Activated CD4-positive, alpha-beta T cell treated with anti-CD3 and anti-CD28 coated beads for 36 hours (primary cell): ENCODE results near the gene C1QL4. TPM values are rescaled to one million over a fixed set of nuclear protein-coding genes. Genes with fewer than 3 reads are reported as not detected.
"Not testable (repeated sequence)": the region's sequence is repeated elsewhere in the genome, so short reads cannot be mapped to it uniquely, and the experiment has no call there.

ENCODE experiments used
- ATAC-seq: fragments of 200-7000 bp; cut with Tn5 transposase; one replicate; pipeline ENCODE4 v1.10.0; 2021; ENCODE audit warnings: mild to moderate bottlenecking, moderate library complexity
- CTCF ChIA-PET: fragments of 350-600 bp; sonication (Branson Sonifier 250); formaldehyde crosslinking; loops from one replicate; lab custom pipeline; 2021; ENCODE audit warnings: antibody characterized with exemption; lab: Charles Lee
- POLR2A ChIA-PET: fragments of 350-600 bp; sonication (Branson Sonifier 250); formaldehyde crosslinking; loops from one replicate; lab custom pipeline; 2021; ENCODE audit warnings: antibody characterized with exemption, inconsistent platforms; lab: Charles Lee
- DNase-seq: peaks from one replicate; pipeline ENCODE4 v3.0.0-alpha.2; 2020
- H3K27ac Mint-ChIP-seq: one replicate; pipeline ENCODE4 v1.8.0; 2021; ENCODE audit warnings: mixed read lengths
- H3K27me3 Mint-ChIP-seq: one replicate; pipeline ENCODE4 v1.8.0; 2021; ENCODE audit warnings: mixed read lengths
- H3K36me3 Mint-ChIP-seq: one replicate; pipeline ENCODE4 v1.8.0; 2021; ENCODE audit warnings: low read depth, mixed read lengths
- H3K4me1 Mint-ChIP-seq: one replicate; pipeline ENCODE4 v1.8.0; 2021; ENCODE audit warnings: mixed read lengths
- H3K4me3 Mint-ChIP-seq: one replicate; pipeline ENCODE4 v1.8.0; 2021; ENCODE audit warnings: mild to moderate bottlenecking, moderate library complexity, mixed read lengths
- H3K9me3 Mint-ChIP-seq: one replicate; pipeline ENCODE4 v1.8.0; 2021; ENCODE audit warnings: low read depth, mixed read lengths
- intact Hi-C, 2 experiments: fragments of 100-400 bp; cut with DNase I in 1 of 2; cut with micrococcal nuclease in 1 of 2; formaldehyde crosslinking; loops; one replicate each; pipeline versions ENCODE4 v1.14.2 to v1.15.1; 2022 to 2024; cut with DNase I, micrococcal nuclease
- total RNA-seq, 2 experiments: library from RNA; stranded (reverse); gene quantifications; one replicate each; pipeline ENCODE4 v1.2.3, GENCODE V29; 2021

C1QL4 gene
- total RNA-seq, 2 experiments from 2014 or later, result not detected

GRCh38 chr12:49341777-49342065 lies 4.7 kb upstream of the C1QL4 start:
- peaks cover 47% of the 10 kb centered on the region for H3K4me1 Mint-ChIP-seq
- ChIA-PET CTCF (interaction anchor here (0.6 to 3.8 kb wide), 21 partner anchors 8 to 364 kb away, joined by 3 to 74 read pairs (median 9); partner anchors contain the start of genes PRPH, SPATS2 and TROAP), POLR2A (interaction anchor here (2.2 kb wide), 1 partner anchor 19 kb away, joined by 11 read pairs; the partner anchor contains the start of gene TROAP)
- no peak for DNase-seq
- H3K27ac Mint-ChIP-seq, result no peak overlapping the region
- peaks cover 70% of the 10 kb centered on the region for H3K27me3 Mint-ChIP-seq
- no peaks in the 10 kb centered on the region for H3K36me3 Mint-ChIP-seq
- no peak overlapping the region for H3K4me3 Mint-ChIP-seq
- H3K9me3 Mint-ChIP-seq, result no peaks in the 10 kb centered on the region
- intact Hi-C loops, result loop anchor here (1.0 to 2.0 kb wide), 6 partner anchors 18 to 76 kb away; partner anchors contain the start of genes TROAP (in 1 of the 2) and TUBA1C (in 1 of the 2)
- ATAC-seq, result no peak

- no peak for ATAC-seq
- no peaks in the 10 kb centered on the region for H3K9me3 Mint-ChIP-seq
- peaks cover 67% of the 10 kb centered on the region for H3K27me3 Mint-ChIP-seq
- intact Hi-C loops, result no loop called here
- no peak overlapping the region for H3K27ac Mint-ChIP-seq
- no peaks in the 10 kb centered on the region for H3K36me3 Mint-ChIP-seq
- H3K4me3 Mint-ChIP-seq, result no peak overlapping the region
- DNase-seq, result no peak
- CTCF ChIA-PET, result interaction anchor here (0.6 to 3.8 kb wide), 18 partner anchors 8 to 365 kb away, joined by 3 to 74 read pairs (median 9); partner anchors contain the start of genes PRPH, SPATS2 and TROAP
- POLR2A ChIA-PET, result no interaction called here
- peaks cover 44% of the 10 kb centered on the region for H3K4me1 Mint-ChIP-seq
Observed at GRCh38 chr12:49340971-49341776, 4.2 kb upstream of the C1QL4 start.

- Mint-ChIP-seq H3K4me3 (no peak overlapping the region), H3K36me3 (no peaks in the 10 kb centered on the region), H3K27me3 (peaks cover 65% of the 10 kb centered on the region), H3K9me3 (no peaks in the 10 kb centered on the region), H3K4me1 (peaks cover 38% of the 10 kb centered on the region), H3K27ac (no peak overlapping the region)
- CTCF ChIA-PET, result interaction anchor here (1.1 to 3.8 kb wide), 7 partner anchors 17 to 72 kb away, joined by 3 to 74 read pairs (median 9); partner anchors contain the start of genes PRPH and TROAP
- ATAC-seq (no peak), DNase-seq (no peak)
- intact Hi-C loops, result no loop called here
- POLR2A ChIA-PET, result no interaction called here
Observed at GRCh38 chr12:49340095-49340870, 3.3 kb upstream of the C1QL4 start.

DNA sequence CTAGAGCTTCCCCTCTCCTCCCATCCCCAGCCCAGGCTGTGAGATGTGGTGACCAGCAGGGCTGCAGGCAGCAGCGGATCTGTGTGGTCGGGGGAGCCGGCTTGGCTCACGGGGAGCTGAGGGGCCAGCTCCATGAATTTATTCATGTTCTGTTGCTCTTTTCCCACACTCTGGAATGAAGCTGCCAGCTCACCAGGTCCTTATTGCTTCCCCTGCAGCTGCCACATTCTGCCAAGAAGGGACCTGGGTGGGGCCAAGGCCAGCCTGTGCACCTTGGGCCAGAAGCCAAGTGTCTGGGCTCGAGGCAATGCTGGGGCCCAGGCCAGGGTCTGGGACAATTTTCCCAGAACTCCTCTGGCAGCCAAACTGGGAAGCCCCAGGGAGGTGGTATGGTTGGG lies 2.5 kb upstream of the C1QL4 start:
- intact Hi-C loops, result no loop called here
- CTCF ChIA-PET, result interaction anchor here (0.7 to 1.5 kb wide), 7 partner anchors 17 to 65 kb away, joined by 3 to 6 read pairs (median 3); partner anchors contain the start of genes PRPH and TROAP
- ATAC-seq, result no peak
- POLR2A ChIA-PET, result no interaction called here
- no peaks in the 10 kb centered on the region for H3K36me3 Mint-ChIP-seq
- no peak for DNase-seq
- peaks cover 37% of the 10 kb centered on the region for H3K4me1 Mint-ChIP-seq
- no peak overlapping the region for H3K27ac Mint-ChIP-seq
- H3K4me3 Mint-ChIP-seq, result no peak overlapping the region
- no peaks in the 10 kb centered on the region for H3K9me3 Mint-ChIP-seq
- H3K27me3 Mint-ChIP-seq, result peaks cover 70% of the 10 kb centered on the region

DNA sequence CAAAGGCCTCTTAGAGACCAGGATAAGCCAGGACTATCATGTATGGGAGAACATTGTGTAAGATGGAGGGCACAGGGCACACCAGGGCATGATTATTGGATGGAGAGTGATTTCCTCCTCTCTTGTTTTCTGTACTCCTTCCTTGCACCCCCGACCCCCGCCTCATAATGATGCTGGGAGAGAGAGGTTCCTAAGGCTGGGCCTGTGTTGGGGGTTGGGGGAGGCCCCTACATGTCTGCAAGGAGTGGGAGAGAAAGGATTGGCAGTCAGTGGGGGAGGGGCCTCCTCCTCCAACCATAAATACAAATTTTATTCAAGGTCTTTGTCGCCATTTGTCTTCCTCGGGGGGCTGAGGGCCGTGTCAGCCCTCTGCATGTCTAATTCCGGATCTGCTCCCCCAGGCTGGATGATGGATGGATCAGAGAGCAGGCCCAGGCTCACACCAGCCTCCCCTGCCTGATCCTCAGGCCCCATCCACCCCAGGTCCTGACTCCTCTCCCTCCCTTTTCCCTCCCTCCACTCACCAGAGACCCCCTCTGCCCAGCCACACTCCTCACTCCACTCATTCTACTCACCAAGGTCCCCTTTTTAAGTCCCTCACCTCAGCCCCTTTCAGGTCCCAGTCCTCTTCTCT lies 2.0 kb upstream of the C1QL4 start:
- Mint-ChIP-seq H3K4me1 (peaks cover 35% of the 10 kb centered on the region), H3K27ac (no peak overlapping the region), H3K27me3 (peaks cover 68% of the 10 kb centered on the region), H3K4me3 (no peak overlapping the region), H3K9me3 (no peaks in the 10 kb centered on the region), H3K36me3 (no peaks in the 10 kb centered on the region)
- ChIA-PET POLR2A (no interaction called here), CTCF (interaction anchor here (0.7 to 1.5 kb wide), 9 partner anchors 9 to 65 kb away, joined by 3 to 7 read pairs (median 3); partner anchors contain the start of genes PRPH and TROAP)
- DNase-seq, result no peak
- intact Hi-C loops, result no loop called here
- ATAC-seq, result no peak

- no peak overlapping the region for H3K27ac Mint-ChIP-seq
- intact Hi-C loops, result no loop called here
- no peaks in the 10 kb centered on the region for H3K9me3 Mint-ChIP-seq
- H3K27me3 Mint-ChIP-seq, result peaks cover 71% of the 10 kb centered on the region
- ChIA-PET POLR2A (no interaction called here), CTCF (interaction anchor here (0.6 to 1.9 kb wide), 12 partner anchors 11 to 285 kb away, joined by 3 to 15 read pairs (median 4); partner anchors contain the start of gene PRPH)
- H3K4me1 Mint-ChIP-seq, result peaks cover 25% of the 10 kb centered on the region
- no peak overlapping the region for H3K4me3 Mint-ChIP-seq
- H3K36me3 Mint-ChIP-seq, result peaks cover 8% of the 10 kb centered on the region
- DNase-seq (no peak), ATAC-seq (no peak)
Observed at GRCh38 chr12:49335955-49336644, 888 bp downstream of the C1QL4 start.

GRCh38 chr12:49335118-49335954 lies 1.7 kb downstream of the C1QL4 start:
- H3K4me3 Mint-ChIP-seq, result no peak overlapping the region
- ChIA-PET CTCF (interaction anchor here (0.6 to 1.9 kb wide), 15 partner anchors 11 to 1325 kb away, joined by 3 to 15 read pairs (median 4); partner anchors contain the start of genes DNAJC22, PRPH and TROAP), POLR2A (no interaction called here)
- H3K9me3 Mint-ChIP-seq, result no peaks in the 10 kb centered on the region
- peaks cover 68% of the 10 kb centered on the region for H3K27me3 Mint-ChIP-seq
- ATAC-seq (no peak), DNase-seq (no peak)
- intact Hi-C loops, result no loop called here
- no peak overlapping the region for H3K27ac Mint-ChIP-seq
- H3K4me1 Mint-ChIP-seq, result peaks cover 25% of the 10 kb centered on the region
- H3K36me3 Mint-ChIP-seq, result peaks cover 13% of the 10 kb centered on the region

DNA sequence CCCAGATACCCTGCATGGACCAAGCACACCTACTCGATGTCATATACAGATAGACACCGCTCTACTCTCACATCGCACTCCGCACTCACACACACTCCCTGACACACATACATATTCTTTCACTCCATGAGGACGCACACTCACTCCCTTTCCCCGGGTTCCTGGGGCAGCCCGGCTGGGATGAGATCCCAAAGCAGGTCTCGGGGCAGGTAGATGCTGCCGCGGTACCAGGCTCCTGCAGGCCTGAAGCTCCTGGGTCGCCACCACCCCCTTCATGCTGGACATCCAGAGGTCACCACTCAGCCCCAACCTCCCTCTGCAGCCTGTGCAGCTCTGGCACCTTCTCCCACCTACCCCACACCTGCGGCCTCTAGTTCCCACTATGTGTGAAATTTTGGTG lies 2.3 kb downstream of the C1QL4 start:
- peaks cover 64% of the 10 kb centered on the region for H3K27me3 Mint-ChIP-seq
- DNase-seq (no peak), ATAC-seq (no peak)
- no peaks in the 10 kb centered on the region for H3K9me3 Mint-ChIP-seq
- peaks cover 25% of the 10 kb centered on the region for H3K4me1 Mint-ChIP-seq
- no peak overlapping the region for H3K4me3 Mint-ChIP-seq
- POLR2A ChIA-PET, result no interaction called here
- intact Hi-C loops, result no loop called here
- peaks cover 16% of the 10 kb centered on the region for H3K36me3 Mint-ChIP-seq
- no peak overlapping the region for H3K27ac Mint-ChIP-seq
- CTCF ChIA-PET, result interaction anchor here (0.6 to 1.9 kb wide), 14 partner anchors 12 to 1326 kb away, joined by 3 to 15 read pairs (median 4); partner anchors contain the start of genes DNAJC22, PRPH and TROAP

DNA sequence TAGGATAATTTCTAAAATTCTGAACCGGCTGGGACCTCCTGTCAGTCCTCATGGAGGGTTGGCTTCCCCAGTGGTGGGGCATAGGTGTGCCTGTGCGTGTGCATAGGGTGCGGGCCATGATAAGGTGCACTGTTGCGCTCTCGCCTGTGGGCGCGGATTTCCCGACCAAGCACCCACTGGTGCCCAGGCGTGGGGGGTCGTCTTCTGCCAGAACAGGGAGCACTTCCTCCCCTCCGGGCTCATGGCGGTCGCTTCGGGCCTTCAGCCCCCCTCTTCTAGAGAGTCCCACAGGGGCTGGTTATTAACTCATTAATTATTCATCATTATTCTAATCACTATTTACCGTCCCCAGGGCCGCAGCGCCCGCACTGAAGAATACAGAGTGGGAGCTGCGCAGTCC lies 2.8 kb downstream of the C1QL4 start:
- no peak overlapping the region for H3K4me3 Mint-ChIP-seq
- no peak for ATAC-seq
- ChIA-PET CTCF (interaction anchor here (0.7 to 1.9 kb wide), 7 partner anchors 8 to 50 kb away, joined by 3 to 15 read pairs (median 8); partner anchors contain the start of gene PRPH), POLR2A (no interaction called here)
- peaks cover 18% of the 10 kb centered on the region for H3K36me3 Mint-ChIP-seq
- H3K4me1 Mint-ChIP-seq, result peaks cover 25% of the 10 kb centered on the region
- intact Hi-C loops, result no loop called here
- H3K27ac Mint-ChIP-seq, result no peak overlapping the region
- DNase-seq, result no peak
- peaks cover 61% of the 10 kb centered on the region for H3K27me3 Mint-ChIP-seq
- no peaks in the 10 kb centered on the region for H3K9me3 Mint-ChIP-seq

DNA sequence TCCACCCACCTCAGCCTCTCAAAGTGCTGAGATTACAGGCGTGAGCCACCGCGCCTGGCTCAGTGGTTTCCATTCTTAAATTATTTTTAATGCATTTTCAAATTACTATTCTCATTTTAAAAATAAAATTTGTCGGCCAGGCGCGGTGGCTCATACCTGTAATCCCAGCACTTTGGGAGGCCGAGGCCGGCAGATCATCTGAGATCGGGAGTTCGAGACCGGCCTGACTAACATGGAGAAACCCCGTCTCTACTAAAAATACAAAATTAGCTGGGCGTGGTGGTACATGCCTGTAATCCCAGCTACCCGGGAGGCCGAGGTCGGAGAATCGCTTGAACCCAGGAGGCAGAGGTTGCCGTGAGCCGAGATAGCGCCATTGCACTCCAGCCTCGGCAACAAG lies 3.2 kb downstream of the C1QL4 start:
- H3K4me1 Mint-ChIP-seq, result peaks cover 25% of the 10 kb centered on the region
- DNase-seq, ATAC-seq, H3K9me3 Mint-ChIP-seq, H3K27ac Mint-ChIP-seq, H3K4me3 Mint-ChIP-seq, intact Hi-C loops, POLR2A ChIA-PET: not testable (repeated sequence)
- CTCF ChIA-PET, result interaction anchor here (0.7 to 2.0 kb wide), 4 partner anchors 8 to 38 kb away, joined by 3 to 9 read pairs (median 4); no protein-coding TSS in a partner anchor
- peaks cover 58% of the 10 kb centered on the region for H3K27me3 Mint-ChIP-seq
- peaks cover 21% of the 10 kb centered on the region for H3K36me3 Mint-ChIP-seq
